ENCODE results near the gene PPP1R37. TPM values are rescaled to one million over a fixed set of nuclear protein-coding genes. Genes with fewer than 3 reads are reported as not detected.

PPP1R37 gene
- total and polyA plus RNA-seq, 2 of the 13 experiments (the other 11 are each of a cell fraction or from before 2014, with no cell fraction given): 9.0 to 14.3 TPM

GRCh38 chr19:45076029-45076850 is 16.7 kb upstream of the PPP1R37 start, which contains the start of gene ZNF296 (continued):
- TF ChIP-seq ZFP91 (CRISPR knock-in tag; IDR thresholded peaks at IDR 0.05; ENCODE audit: borderline replicate concordance): no peak; the same call in 1 of the 2 replicates
- no peak; the same call in 1 of the 2 replicates for TF ChIP-seq ZNF619 (CRISPR knock-in tag; IDR thresholded peaks at IDR 0.05)
- TF ChIP-seq HES4 (CRISPR knock-in tag; IDR thresholded peaks at IDR 0.05; ENCODE audit: borderline replicate concordance): peak; percentile 69; the same call in 1 of the 2 replicates
- no peak for TF ChIP-seq NFE2L2 (IDR thresholded peaks at IDR 0.05; ENCODE audit: low read length)
- TF ChIP-seq MATR3 (CRISPR knock-in tag; IDR thresholded peaks at IDR 0.05): no peak
- no peak for TF ChIP-seq PAXIP1 (CRISPR knock-in tag; conservative IDR thresholded peaks at IDR 0.05)
- TF ChIP-seq ZNF740 (CRISPR knock-in tag; IDR thresholded peaks at IDR 0.05): no peak
- no peak for TF ChIP-seq RFX1 (IDR thresholded peaks at IDR 0.05)
- no peak for TF ChIP-seq NFYB (CRISPR knock-in tag; IDR thresholded peaks at IDR 0.05)
- TF ChIP-seq ZNF687 (CRISPR knock-in tag; IDR thresholded peaks at IDR 0.05): peak; percentile 77
- TF ChIP-seq ZKSCAN8 (CRISPR knock-in tag; IDR thresholded peaks at IDR 0.05; ENCODE audit: borderline replicate concordance): no peak
- TF ChIP-seq RXRA (CRISPR knock-in tag; IDR thresholded peaks at IDR 0.05): peak; percentile 84
- no peak for TF ChIP-seq HOXA7 (CRISPR knock-in tag; IDR thresholded peaks at IDR 0.05)
- TF ChIP-seq EHMT2 (IDR thresholded peaks at IDR 0.05; ENCODE audit: borderline replicate concordance, low read depth, low read length): no peak
- peak; percentile 43; the same call in 1 of the 2 replicates for TF ChIP-seq ELF3 (CRISPR knock-in tag; IDR thresholded peaks at IDR 0.05)
- no peak for TF ChIP-seq TSC22D2 (CRISPR knock-in tag; IDR thresholded peaks at IDR 0.05; ENCODE audit: borderline replicate concordance)
- TF ChIP-seq ZNF563 (CRISPR knock-in tag; IDR thresholded peaks at IDR 0.05): peak; percentile 85
- TF ChIP-seq NFKB2 (CRISPR knock-in tag; IDR thresholded peaks at IDR 0.05; ENCODE audit: borderline replicate concordance): 0 out of 2 replicates have a peak, but pooled peaks have one; percentile 9

All from HepG2 (cell line).